Upper lobe of left lung (tissue), 6 donors: ENCODE results near the gene AGTRAP. TPM values are rescaled to one million over a fixed set of nuclear protein-coding genes. Genes with fewer than 3 reads are reported as not detected.

Source experiments
- ATAC-seq, 2 donors: fragments of 200-7000 bp; cut with Tn5 transposase; one replicate each; pipeline ENCODE4 v1.9.1; 2022; ENCODE audit warnings: mild to moderate bottlenecking in 2 of 2, moderate library complexity in 2 of 2; ENCODE audit not compliant: low FRiP score in 2 of 2
- DNase-seq, 2 donors: peaks; one replicate each; pipeline ENCODE4 v3.0.0-alpha.2; 2019 to 2020
- H3K27ac ChIP-seq, 4 donors: fragments of 200-600 bp; sonication (generic); one replicate each; pipeline ENCODE4 v1.5.1; 2016 to 2019
- H3K27me3 ChIP-seq, 4 donors: fragments of 200-600 bp; sonication (generic); one replicate each; pipeline ENCODE4 v1.5.1; 2017 to 2019
- H3K36me3 ChIP-seq, 4 donors: fragments of 200-600 bp; sonication (generic); one replicate each; pipeline ENCODE4 v1.5.1; 2016 to 2019
- H3K4me1 ChIP-seq, 4 donors: fragments of 200-600 bp; sonication (generic); one replicate each; pipeline ENCODE4 v1.5.1; 2018 to 2019
- H3K4me3 ChIP-seq, 4 donors: fragments of 200-600 bp; sonication (generic); one replicate each; pipeline ENCODE4 v1.5.1; 2017 to 2019; ENCODE audit warnings: mild to moderate bottlenecking in 2 of 4, moderate library complexity in 1 of 4
- H3K9me3 ChIP-seq, 4 donors: fragments of 200-600 bp; sonication (generic); one replicate each; pipeline ENCODE4 v1.5.1; 2018 to 2019
- CTCF ChIP-seq, 6 experiments: fragments of 450-650 bp in 4 of 6; fragments of 200-600 bp in 2 of 6; sonication (generic) in 2 of 6; IDR thresholded peaks; one replicate each; pipeline ENCODE4 v1.5.1; 2016 to 2019; ENCODE audit warnings: antibody characterized with exemption in 6 of 6
- EP300 ChIP-seq, 4 donors: sonication (generic); formaldehyde crosslinking; IDR thresholded peaks; one replicate each; pipeline ENCODE4 v1.5.1; 2017; ENCODE audit warnings: antibody characterized with exemption in 4 of 4, control low read depth in 2 of 4
- POLR2A ChIP-seq, 4 donors: fragments of 450-650 bp; IDR thresholded peaks; one replicate each; pipeline ENCODE4 v1.5.1; 2016 to 2017; ENCODE audit warnings: antibody characterized with exemption in 4 of 4, mild to moderate bottlenecking in 2 of 4
- POLR2AphosphoS5 ChIP-seq, 2 donors: sonication (generic); formaldehyde crosslinking; IDR thresholded peaks; one replicate each; pipeline ENCODE4 v1.5.1; 2017; ENCODE audit warnings: antibody characterized with exemption in 2 of 2
- WGBS, 2 donors: methylation state at CpG; one replicate each; pipeline ENCODE4 v1.1.5; 2017 to 2018; 5-methylcytosine and 5-hydroxymethylcytosine counted together
- total RNA-seq, 6 donors: library from RNA; depleted of rRNA in 4 of 6; stranded (reverse); fragments of >200 nt in 4 of 6; gene quantifications; one replicate each; pipeline versions ENCODE4 v1.1.0 to v1.2.1, GENCODE V29; 2016 to 2021
- donor health status: DM: no; HTN: no; CAD: no; lungs with moderate emphysema.
- donor health status: DM: no; HTN: yes; CAD: no; lungs with severe emphysema.

Gene AGTRAP
- total RNA-seq, 6 donors from 2014 or later: 52.2 to 80.1 (median 68.7) TPM

DNA sequence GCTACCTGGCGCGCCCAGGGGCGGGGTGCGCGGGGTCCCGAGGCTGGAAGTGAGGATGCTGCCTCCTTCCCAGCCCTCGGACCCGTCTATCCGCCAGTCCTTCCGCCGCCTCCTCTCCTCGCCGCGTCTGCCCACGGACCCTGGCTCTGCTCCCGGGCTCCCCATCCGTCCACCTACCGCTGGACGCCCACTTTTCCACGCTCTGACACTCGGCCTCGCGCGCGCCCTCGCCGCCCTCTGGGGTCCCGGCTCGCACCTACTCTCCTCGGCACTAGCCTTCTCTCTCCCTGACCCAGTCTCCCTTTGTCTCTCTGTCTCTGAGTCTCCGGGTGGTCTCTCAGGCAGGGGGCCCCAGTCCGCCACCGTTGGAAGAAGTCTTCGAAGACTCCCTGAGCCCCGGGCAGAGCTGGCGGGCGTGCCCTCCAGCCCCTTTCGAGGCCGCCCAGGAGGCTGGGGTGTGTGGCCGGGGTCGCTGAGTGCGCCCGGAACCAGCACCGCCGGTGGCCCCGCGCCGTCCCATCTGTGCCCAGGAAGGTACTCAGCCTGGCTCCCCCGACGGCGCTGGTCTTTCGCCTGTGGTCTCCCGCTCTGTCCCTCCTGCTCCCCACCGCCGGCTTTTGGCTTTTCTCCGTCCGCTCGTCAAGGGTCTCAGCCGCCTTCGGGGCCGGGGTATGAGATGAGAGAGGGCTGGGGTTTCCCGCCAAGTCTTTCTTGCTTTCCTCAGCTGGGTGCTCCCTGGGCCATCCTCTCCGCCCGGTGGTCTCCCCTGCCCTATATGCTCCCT, 43.8 kb upstream of the AGTRAP start:
- no peak for TF ChIP-seq POLR2A (IDR thresholded peaks at IDR 0.05)
- TF ChIP-seq POLR2AphosphoS5 (IDR thresholded peaks at IDR 0.05): no peak
- no peak for TF ChIP-seq CTCF (IDR thresholded peaks at IDR 0.05)
- TF ChIP-seq EP300 (IDR thresholded peaks at IDR 0.05): no peak

DNA sequence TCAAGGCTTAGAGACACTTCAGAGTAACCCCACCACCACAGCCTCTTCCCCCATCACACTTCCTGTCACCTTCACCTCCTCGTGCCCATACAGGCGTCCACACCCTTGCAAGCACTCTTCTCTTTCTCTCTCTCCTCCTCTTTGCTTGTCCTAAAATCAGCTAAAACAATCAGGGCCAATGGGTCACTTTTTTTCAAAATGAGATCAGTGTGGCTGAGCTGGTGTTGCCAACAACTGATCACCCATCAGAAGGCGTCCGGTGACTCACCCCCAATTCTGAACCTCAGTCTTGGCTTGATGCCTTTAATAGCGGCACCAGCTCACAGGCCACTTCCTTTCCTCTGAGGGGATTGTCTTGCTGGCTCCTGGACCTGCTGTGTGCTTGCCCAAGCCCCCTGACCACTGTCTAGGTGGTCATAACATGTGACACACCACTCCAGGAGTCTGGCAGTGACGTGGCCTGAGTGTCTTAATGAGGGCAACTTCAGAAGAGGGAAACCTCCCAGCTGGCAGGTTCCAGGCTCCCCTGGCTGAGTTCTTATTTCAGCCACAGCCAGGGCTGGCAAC, 42.8 kb upstream of the AGTRAP start:
- Histone ChIP-seq H3K9me3 (no peaks in the 10 kb centered on the region), H3K27ac (no peak overlapping the region), H3K4me1 (peaks cover 17 to 35% (median 26%) of the 10 kb centered on the region in 4 donors), H3K4me3 (no peak overlapping the region), H3K36me3 (no peaks in the 10 kb centered on the region), H3K27me3 (peaks cover 0 to 39% (median 21%) of the 10 kb centered on the region in 4 donors)
- WGBS, 2 donors: 6 to 10% methylated on average over 6 of the region's 6 CpGs
- TF ChIP-seq EP300 (IDR thresholded peaks at IDR 0.05) (no peak), POLR2AphosphoS5 (IDR thresholded peaks at IDR 0.05) (no peak), CTCF (IDR thresholded peaks at IDR 0.05) (no peak), POLR2A (IDR thresholded peaks at IDR 0.05) (no peak)
- DNase-seq: no peak
- ATAC-seq: peak in 1 of 2 donors; percentile 62

More for the DNA sequence above, 43.8 kb upstream of the AGTRAP start:
- Histone ChIP-seq H3K9me3 (no peaks in the 10 kb centered on the region), H3K27ac (no peak overlapping the region), H3K36me3 (no peaks in the 10 kb centered on the region), H3K4me1 (peaks cover 17 to 35% (median 26%) of the 10 kb centered on the region in 4 donors), H3K27me3 (peaks cover 0 to 39% (median 21%) of the 10 kb centered on the region in 4 donors), H3K4me3 (peak overlapping the region in 3 of 4 donors; percentile 29 to 36 (median 32))
- no peak for ATAC-seq
- WGBS, 2 donors: 9% methylated on average over 25 to 32 of the region's 64 CpGs
- no peak for DNase-seq

GRCh38 chr1:11693917-11694316, 42.0 kb upstream of the AGTRAP start:
- TF ChIP-seq POLR2A (IDR thresholded peaks at IDR 0.05) (no peak), EP300 (IDR thresholded peaks at IDR 0.05) (no peak), POLR2AphosphoS5 (IDR thresholded peaks at IDR 0.05) (no peak), CTCF (IDR thresholded peaks at IDR 0.05) (no peak)
- H3K27me3 ChIP-seq: peaks cover 0 to 34% (median 21%) of the 10 kb centered on the region in 4 donors
- DNase-seq: no peak
- peaks cover 17 to 35% (median 26%) of the 10 kb centered on the region in 4 donors for H3K4me1 ChIP-seq
- 62 to 76% methylated on average over 5 of the region's 5 CpGs for WGBS, 2 donors
- no peaks in the 10 kb centered on the region for H3K9me3 ChIP-seq
- H3K36me3 ChIP-seq: no peaks in the 10 kb centered on the region
- no peak overlapping the region for H3K4me3 ChIP-seq
- no peak for ATAC-seq
- H3K27ac ChIP-seq: no peak overlapping the region

- Histone ChIP-seq H3K4me3 (no peak overlapping the region), H3K4me1 (peaks cover 14 to 28% (median 19%) of the 10 kb centered on the region in 4 donors), H3K9me3 (no peaks in the 10 kb centered on the region), H3K27ac (no peak overlapping the region), H3K36me3 (no peaks in the 10 kb centered on the region), H3K27me3 (peaks cover 0 to 24% (median 14%) of the 10 kb centered on the region in 4 donors)
- DNase-seq (no peak), ATAC-seq (no peak)
- TF ChIP-seq POLR2AphosphoS5 (IDR thresholded peaks at IDR 0.05) (no peak), EP300 (IDR thresholded peaks at IDR 0.05) (no peak), CTCF (IDR thresholded peaks at IDR 0.05) (no peak), POLR2A (IDR thresholded peaks at IDR 0.05) (no peak)
- WGBS, 2 donors: 81 to 82% methylated on average over 6 of the region's 6 CpGs
Observed at GRCh38 chr1:11695861-11696260, 40.1 kb upstream of the AGTRAP start.
